EH (cell line): ENCODE data around the gene GORASP2.

Source experiments
- DNase-seq: peaks from one replicate; pipeline ENCODE4 v3.0.0-alpha.2; 2015; ENCODE audit warnings: low read depth

GORASP2 gene

GRCh38 chr2:170999654-171000053, 70.6 kb downstream of the GORASP2 start:
- no peak for DNase-seq

- DNase-seq = no peak
Observed at GRCh38 chr2:171004363-171004762, 75.3 kb downstream of the GORASP2 start.

DNA sequence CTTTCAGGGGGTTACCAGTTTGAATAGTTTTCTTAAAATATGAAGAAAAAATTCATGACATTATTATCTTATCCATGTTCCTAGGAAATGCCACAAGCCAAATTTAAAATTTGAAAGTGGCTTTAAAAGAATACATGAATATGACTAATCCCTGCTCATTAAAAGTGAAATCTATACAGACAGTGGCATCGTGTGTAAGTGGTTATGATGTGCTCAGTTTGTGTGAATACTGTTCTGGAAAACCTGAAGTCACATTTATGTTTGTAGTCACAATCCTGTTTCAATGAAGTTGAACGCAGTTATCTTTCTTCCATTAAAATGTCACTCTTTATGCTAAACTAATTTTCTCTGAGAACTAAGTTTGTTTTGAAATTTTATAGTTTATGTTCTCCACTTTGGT, 75.8 kb downstream of the GORASP2 start:
- DNase-seq = no peak

DNA sequence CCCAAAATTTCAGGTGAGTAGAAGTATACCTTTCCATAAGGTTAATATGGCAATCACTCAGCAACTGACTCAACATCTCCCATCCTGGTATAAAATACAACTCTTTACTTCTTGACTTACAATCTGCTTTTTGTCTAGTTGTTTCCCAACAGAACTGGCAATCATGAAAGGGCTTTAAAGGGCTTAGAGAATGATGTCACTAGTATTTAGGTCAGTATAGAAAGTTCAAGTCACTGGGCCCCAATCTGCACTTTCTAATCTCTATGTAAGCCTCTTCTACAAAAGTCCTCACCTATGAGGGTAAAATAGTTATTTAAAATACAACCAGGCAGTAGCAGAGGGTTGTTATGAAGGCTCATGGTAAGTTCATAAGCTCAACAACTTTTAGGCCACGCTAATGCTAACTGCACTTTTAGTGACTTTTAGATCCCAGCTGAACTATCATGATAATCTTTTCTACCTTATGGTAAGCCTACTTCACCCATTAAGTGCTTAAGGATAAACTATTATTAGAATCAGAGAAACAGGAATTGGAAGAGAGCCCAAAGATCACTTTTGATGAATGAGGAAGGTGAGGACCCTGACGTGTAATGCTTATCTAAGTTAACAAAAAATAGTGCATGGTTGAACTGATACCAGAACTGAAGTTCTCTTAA, 79.6 kb downstream of the GORASP2 start:
- no peak for DNase-seq

DNA sequence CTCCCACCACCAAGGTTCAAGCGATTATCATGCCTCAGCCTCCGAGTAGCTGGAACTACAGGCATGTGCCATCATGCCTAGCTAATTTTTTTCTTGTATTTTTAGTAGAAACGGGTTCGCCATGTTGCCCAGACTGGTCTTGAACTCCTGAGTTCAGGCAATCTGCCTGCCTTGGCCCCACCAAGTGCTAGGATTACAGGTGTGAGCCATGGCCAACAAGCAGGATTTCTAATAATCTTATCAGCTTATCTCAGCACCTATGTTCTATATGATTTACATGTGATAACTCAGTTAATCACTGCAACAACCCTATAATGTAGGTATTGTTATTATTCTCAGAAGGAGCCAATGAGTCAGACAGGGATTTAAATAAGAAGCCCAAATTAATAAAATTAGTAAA, 80.3 kb downstream of the GORASP2 start:
- no peak for DNase-seq

DNA sequence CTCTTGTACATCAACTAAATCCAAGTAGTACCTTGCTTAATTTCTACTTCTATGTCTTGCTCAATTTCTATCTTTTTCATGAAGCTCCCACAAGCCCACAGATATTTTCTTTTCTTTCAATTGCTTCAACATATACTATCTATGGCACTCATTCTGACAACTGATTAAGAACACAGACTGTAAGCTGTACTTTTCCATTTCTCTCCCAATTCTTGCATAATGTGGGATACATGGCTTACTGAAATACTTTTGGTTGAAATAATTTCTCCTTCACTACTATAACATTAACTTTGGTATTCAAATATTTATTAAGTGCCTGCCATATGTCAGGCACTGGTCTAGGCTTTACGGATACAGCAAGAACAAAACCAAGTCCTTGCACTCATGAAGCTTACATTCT, 84.8 kb downstream of the GORASP2 start:
- no peak for DNase-seq

DNA sequence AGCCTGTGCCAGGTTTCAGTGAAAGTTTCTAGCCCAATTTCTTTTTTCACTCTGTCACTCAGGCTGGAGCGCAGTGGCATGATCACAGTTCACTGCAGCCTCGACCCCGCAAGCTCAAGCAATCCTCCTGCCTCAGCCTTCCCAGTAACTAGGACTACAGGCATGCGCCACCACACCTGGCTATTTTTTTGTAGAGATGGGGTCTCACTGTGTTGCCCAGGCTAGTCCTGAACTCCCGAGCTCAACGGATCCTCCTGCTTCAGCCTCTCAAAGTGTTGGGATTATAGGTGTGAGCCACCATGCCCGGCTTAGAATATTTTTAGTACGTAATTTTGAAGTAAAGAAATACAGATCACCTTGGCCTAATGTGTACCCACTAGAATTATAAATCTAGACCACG, 87.1 kb downstream of the GORASP2 start:
- no peak for DNase-seq
